Heart right ventricle (tissue), 16 donors: Measurements from ENCODE around the gene SMURF1. TPM values are rescaled to one million over a fixed set of nuclear protein-coding genes. Genes with fewer than 3 reads are reported as not detected.

Experiments
- ATAC-seq, 8 donors: fragments of 200-7000 bp; cut with Tn5 transposase; one replicate each; pipeline ENCODE4 v1.9.1; 2020; ENCODE audit warnings: mild to moderate bottlenecking in 8 of 8, moderate library complexity in 8 of 8, moderate number of reproducible peaks in 1 of 8
- DNase-seq, 2 donors: peaks; one replicate each; pipeline ENCODE4 v3.0.0-alpha.2; 2020
- H3K27ac ChIP-seq, 10 donors: fragments of 200-600 bp; sonication (generic) in 2 of 10; one replicate each; pipeline versions ENCODE4 v1.5.0 to v1.8.0; 2020 to 2022; ENCODE audit warnings: mild to moderate bottlenecking in 3 of 10
- H3K27me3 ChIP-seq, 7 donors: fragments of 200-600 bp; one replicate each; pipeline ENCODE4 v1.8.0; 2021 to 2022; ENCODE audit warnings: mild to moderate bottlenecking in 2 of 7
- H3K36me3 ChIP-seq, 9 donors: fragments of 200-600 bp; sonication (generic) in 1 of 9; one replicate each; pipeline versions ENCODE4 v1.5.0 to v1.8.0; 2020 to 2022; ENCODE audit warnings: mild to moderate bottlenecking in 2 of 9
- H3K4me1 ChIP-seq, 9 donors: fragments of 200-600 bp; sonication (generic) in 1 of 9; one replicate each; pipeline versions ENCODE4 v1.5.0 to v1.8.0; 2020 to 2022; ENCODE audit warnings: mild to moderate bottlenecking in 4 of 9
- H3K4me3 ChIP-seq, 10 donors: fragments of 200-600 bp; sonication (generic) in 2 of 10; one replicate each; pipeline versions ENCODE4 v1.5.0 to v1.8.0; 2020 to 2022; ENCODE audit warnings: mild to moderate bottlenecking in 7 of 10, moderate library complexity in 2 of 10
- H3K9me3 ChIP-seq, 11 donors: fragments of 200-600 bp in 10 of 11; sonication (generic) in 2 of 11; one replicate each; pipeline versions ENCODE4 v1.5.0 to v1.8.0; 2013 to 2022; ENCODE audit warnings: mild to moderate bottlenecking in 2 of 11, control low read depth in 1 of 11, moderate library complexity in 1 of 11
- CTCF ChIP-seq, 9 donors: fragments of 200-600 bp; sonication (generic) in 2 of 9; IDR thresholded peaks; one replicate each; pipeline versions ENCODE4 v1.5.0 to v1.8.0; 2021 to 2022; ENCODE audit warnings: antibody characterized with exemption in 9 of 9, mild to moderate bottlenecking in 5 of 9, moderate library complexity in 1 of 9
- WGBS, 2 donors: extraction: QIAGEN DNeasy Blood & Tissue Kit; methylation state at CpG; one replicate each; pipeline ENCODE4 v1.1.7; 2013; ENCODE audit warnings: inconsistent platforms in 1 of 2; 5-methylcytosine and 5-hydroxymethylcytosine counted together
- intact Hi-C, 10 donors: fragments of 100-400 bp; cut with DNase I; formaldehyde crosslinking; loops; one replicate each; pipeline versions ENCODE4 v1.11.1 to v1.14.2; 2022
- polyA plus RNA-seq, 2 donors: library from polyadenylated mRNA; stranded (reverse); fragments of 200-250 nt; gene quantifications; one replicate each; pipeline ENCODE4 v1.2.3, GENCODE V29; 2013
- total RNA-seq, 10 donors: library from RNA; stranded (reverse); fragmentation: NEBNext Ultra II Directional in 3 of 10; extraction: Animal tissue kit (Norgen Biotek cat#: 25700) in 3 of 10; gene quantifications; one replicate each; pipeline versions ENCODE4 v1.2.1 to v1.2.4, GENCODE V29; 2021 to 2023
- donor health status: Arrhythmogenic right ventricular cardiomyopathy.
- donor health status: ischemic (EF 13 %, LVEDD 7.1; RV severe dilation, severe dysfunction).
- donor health status: healthy with polysubstance abuse.
- donor health status: DM: no; HTN: yes; CAD: no.
- donor health status: DM: no; HTN: no; CAD: no.
- donor health status: ischemic (EF 25% LVEDD 6.9; RV normal size, moderate dysfunction).
- donor health status: ischemic (EF 25% LVEDD 5.7; RV mildly dilated, moderate dysfunction).
- donor health status: healthy.
- donor health status: DM: yes; HTN: yes; CAD: no.
- donor health status: Ischemic cardiomyopathy.
- donor health status: ischemic (EF 35%, LVEDD 5.7; RV mildly dilated, moderate dysfunction).
- donor health status: nonischemic (EF 11% LVEDD 7.7; RV severe dilation, severe dysfunction).
- donor health status: DM: yes; HTN: yes; CAD: no.
- donor health status: PGD.
- donor health status: ischemic (EF 29% LVEDD 5.4; RV normal size, mild dysfunction).
- donor health status: nonischemic (EF 23%, LVEDD 6.1; RV moderate dilation, normal function).

The SMURF1 gene
- total and polyA plus RNA-seq, 12 donors: 4.2 to 14.7 (median 10.8) TPM

- H3K36me3 ChIP-seq: no peaks in the 10 kb centered on the region
- peaks cover 0 to 16% (median 5%) of the 10 kb centered on the region in 11 donors for H3K9me3 ChIP-seq
- no peaks in the 10 kb centered on the region for H3K27me3 ChIP-seq
- H3K4me3 ChIP-seq: no peak overlapping the region
- peaks cover 0 to 46% (median 19%) of the 10 kb centered on the region in 9 donors for H3K4me1 ChIP-seq
- DNase-seq: no peak
- TF ChIP-seq CTCF (IDR thresholded peaks at IDR 0.05): no peak
- intact Hi-C loops: no loop called here
- H3K27ac ChIP-seq: no peak overlapping the region
- no peak for ATAC-seq
Measured at GRCh38 chr7:99094401-99094800, 49.5 kb downstream of the SMURF1 start.

GRCh38 chr7:99092064-99092720, 51.7 kb downstream of the SMURF1 start:
- Histone ChIP-seq H3K27me3 (no peaks in the 10 kb centered on the region), H3K4me1 (peaks cover 0 to 33% (median 11%) of the 10 kb centered on the region in 9 donors), H3K36me3 (peaks cover 0 to 9% (median 0%) of the 10 kb centered on the region in 9 donors), H3K4me3 (no peak overlapping the region), H3K9me3 (peaks cover 0 to 3% (median 0%) of the 10 kb centered on the region in 11 donors), H3K27ac (no peak overlapping the region)
- intact Hi-C loops: no loop called here
- WGBS, 2 donors: 90 to 96% methylated on average over 11 of the region's 11 CpGs
- no peak for ATAC-seq
- no peak for DNase-seq
- no peak for TF ChIP-seq CTCF (IDR thresholded peaks at IDR 0.05)

GRCh38 chr7:99090771-99091542, 53.0 kb downstream of the SMURF1 start:
- no peaks in the 10 kb centered on the region for H3K27me3 ChIP-seq
- intact Hi-C loops: no loop called here
- peaks cover 0 to 23% (median 5%) of the 10 kb centered on the region in 9 donors for H3K4me1 ChIP-seq
- 83 to 88% methylated on average over 6 of the region's 6 CpGs for WGBS, 2 donors
- H3K27ac ChIP-seq: no peak overlapping the region
- peaks cover 0 to 10% (median 0%) of the 10 kb centered on the region in 9 donors for H3K36me3 ChIP-seq
- H3K4me3 ChIP-seq: no peak overlapping the region
- no peak for TF ChIP-seq CTCF (IDR thresholded peaks at IDR 0.05)
- no peak for DNase-seq
- no peak for ATAC-seq
- peaks cover 0 to 9% (median 0%) of the 10 kb centered on the region in 11 donors for H3K9me3 ChIP-seq

GRCh38 chr7:99089914-99090629, 53.8 kb downstream of the SMURF1 start:
- intact Hi-C loops: loop anchor here in 1 of 10 donors (10.0 kb wide), 1 partner anchor 55 kb away; the partner anchor contains the start of gene SMURF1
- no peaks in the 10 kb centered on the region for H3K27me3 ChIP-seq
- H3K27ac ChIP-seq: no peak overlapping the region
- peaks cover 0 to 10% (median 0%) of the 10 kb centered on the region in 9 donors for H3K36me3 ChIP-seq
- 84 to 86% methylated on average over 7 of the region's 7 CpGs for WGBS, 2 donors
- H3K4me1 ChIP-seq: peaks cover 0 to 14% (median 0%) of the 10 kb centered on the region in 9 donors
- ATAC-seq: no peak
- peaks cover 0 to 9% (median 0%) of the 10 kb centered on the region in 11 donors for H3K9me3 ChIP-seq
- TF ChIP-seq CTCF (IDR thresholded peaks at IDR 0.05): no peak
- no peak for DNase-seq
- H3K4me3 ChIP-seq: no peak overlapping the region
